ENCODE measurements around the gene LTF. TPM values are rescaled to one million over a fixed set of nuclear protein-coding genes. Genes with fewer than 3 reads are reported as not detected.

Gene LTF
- total and polyA plus RNA-seq, 9 of the 15 experiments (the other 6 are each of a cell fraction or from before 2014, with no cell fraction given), result 0.07 TPM; not detected in 8

GRCh38 chr3:46480491-46481195, 15.9 kb upstream of the LTF start (continued):
- TF ChIP-seq ZBTB40 (IDR thresholded peaks at IDR 0.05) (no peak), ZBTB40 (CRISPR knock-in tag; IDR thresholded peaks at IDR 0.05) (no peak), NR2F6 (CRISPR knock-in tag; IDR thresholded peaks at IDR 0.05) (no peak), HCFC1 (IDR thresholded peaks at IDR 0.05; ENCODE audit: low read depth, low read length) (no peak), KLF16 (IDR thresholded peaks at IDR 0.05) (no peak), RAD51 (IDR thresholded peaks at IDR 0.05; ENCODE audit: borderline replicate concordance, low read depth) (no peak), BRF1 (IDR thresholded peaks at IDR 0.05; ENCODE audit: borderline replicate concordance, extremely low read depth, insufficient read length) (no peak), ZNF280B (CRISPR knock-in tag; IDR thresholded peaks at IDR 0.05) (no peak), BRCA1 (IDR thresholded peaks at IDR 0.05) (no peak), BRCA1 (CRISPR knock-in tag; IDR thresholded peaks at IDR 0.05) (no peak), ARID3B (CRISPR knock-in tag; IDR thresholded peaks at IDR 0.05; ENCODE audit: borderline replicate concordance) (no peak), ATF4 (CRISPR knock-in tag; IDR thresholded peaks at IDR 0.05) (no peak), RHOXF2B (CRISPR knock-in tag; conservative IDR thresholded peaks at IDR 0.05) (no peak), PRMT5 (CRISPR knock-in tag; IDR thresholded peaks at IDR 0.05) (no peak)

Data from K562 (cell line).